H9 (cell line): ENCODE results near the gene SAC3D1. TPM values are rescaled to one million over a fixed set of nuclear protein-coding genes. Genes with fewer than 3 reads are reported as not detected.

Source experiments
- DNase-seq: peaks from one replicate; pipeline ENCODE4 v3.0.0-alpha.2; 2017
- H2AFZ ChIP-seq: one replicate; pipeline ENCODE4 v1.6.1; 2013; ENCODE audit warnings: mild to moderate bottlenecking, low read length, control low read depth, moderate library complexity
- H2AK5ac ChIP-seq: 2 replicates; pipeline ENCODE4 v1.6.1; 2013; ENCODE audit warnings: low read length, control low read depth, mixed read lengths; ENCODE audit not compliant: insufficient read length
- H2BK120ac ChIP-seq: one replicate; pipeline ENCODE4 v1.6.1; 2013; ENCODE audit warnings: low read depth, mild to moderate bottlenecking, low read length, control low read depth, inconsistent platforms; ENCODE audit not compliant: poor library complexity, severe bottlenecking
- H2BK12ac ChIP-seq: 2 replicates; pipeline ENCODE4 v1.6.1; 2013; ENCODE audit warnings: low read length, control low read depth, mixed read lengths, low read depth; ENCODE audit not compliant: insufficient read length
- H2BK15ac ChIP-seq: 2 replicates; pipeline ENCODE4 v1.6.1; 2013; ENCODE audit warnings: low read depth, low read length, control low read depth
- H2BK20ac ChIP-seq: one replicate; pipeline ENCODE4 v1.6.1; 2013; ENCODE audit warnings: low read depth, mild to moderate bottlenecking, low read length, control low read depth, inconsistent platforms; ENCODE audit not compliant: poor library complexity, severe bottlenecking
- H2BK5ac ChIP-seq: 2 replicates; pipeline ENCODE4 v1.6.1; 2013; ENCODE audit warnings: low read length, control low read depth, mixed read lengths; ENCODE audit not compliant: insufficient read length
- H3K14ac ChIP-seq: 2 replicates; pipeline ENCODE4 v1.6.1; 2013; ENCODE audit warnings: low read length, control low read depth; ENCODE audit not compliant: insufficient read depth
- H3K18ac ChIP-seq: 2 replicates; pipeline ENCODE4 v1.6.1; 2013; ENCODE audit warnings: low read depth, mild to moderate bottlenecking, mixed read lengths, low read length, control low read depth; ENCODE audit not compliant: insufficient read length
- H3K23ac ChIP-seq: 2 replicates; pipeline ENCODE4 v1.6.1; 2013; ENCODE audit warnings: low read length, control low read depth, mixed read lengths, low read depth; ENCODE audit not compliant: insufficient read length
- H3K23me2 ChIP-seq: 2 replicates; pipeline ENCODE4 v1.6.1; 2013; ENCODE audit warnings: low read depth, mild to moderate bottlenecking, mixed read lengths, low read length, control low read depth; ENCODE audit not compliant: insufficient read length, poor library complexity, severe bottlenecking
- H3K27ac ChIP-seq: 2 replicates; pipeline ENCODE4 v1.5.1; 2013; ENCODE audit warnings: low read length, control low read depth, mixed read lengths, low read depth; ENCODE audit not compliant: insufficient read length
- H3K27me3 ChIP-seq: 2 replicates; pipeline ENCODE4 v1.6.1; 2013; ENCODE audit warnings: low read length, control low read depth, inconsistent platforms; ENCODE audit not compliant: insufficient read depth
- H3K4ac ChIP-seq: 2 replicates; pipeline ENCODE4 v1.6.1; 2013; ENCODE audit warnings: low read depth, mild to moderate bottlenecking, control low read depth, inconsistent platforms, low read length, moderate library complexity
- H3K4me1 ChIP-seq: 2 replicates; pipeline ENCODE4 v1.6.1; 2013; ENCODE audit warnings: low read length, control low read depth, inconsistent platforms; ENCODE audit not compliant: insufficient read depth
- H3K4me2 ChIP-seq: 2 replicates; pipeline ENCODE4 v1.6.1; 2013; ENCODE audit warnings: low read length, control low read depth, mixed read lengths; ENCODE audit not compliant: insufficient read length, insufficient read depth
- H3K56ac ChIP-seq: 2 replicates; pipeline ENCODE4 v1.6.1; 2013; ENCODE audit warnings: low read depth, mild to moderate bottlenecking, mixed read lengths, low read length, control low read depth; ENCODE audit not compliant: insufficient read length
- H3K79me1 ChIP-seq: 2 replicates; pipeline ENCODE4 v1.6.1; 2013; ENCODE audit warnings: low read depth, mild to moderate bottlenecking, moderate library complexity, low read length, control low read depth, inconsistent platforms; ENCODE audit not compliant: insufficient read depth, poor library complexity, severe bottlenecking
- H3K79me2 ChIP-seq: 2 replicates; pipeline ENCODE4 v1.6.1; 2013; ENCODE audit warnings: low read length, control low read depth, inconsistent platforms; ENCODE audit not compliant: insufficient read depth
- H3K9ac ChIP-seq: 2 replicates; pipeline ENCODE4 v1.6.1; 2013; ENCODE audit warnings: low read length, control low read depth, mixed read lengths; ENCODE audit not compliant: insufficient read length; ENCODE audit errors: extremely low read depth
- H3K9me3 ChIP-seq: one replicate; pipeline ENCODE4 v1.6.1; 2013; ENCODE audit warnings: low read depth, low read length, inconsistent platforms; ENCODE audit not compliant: control insufficient read depth
- H3T11ph ChIP-seq: one replicate; pipeline ENCODE4 v1.6.1; 2013; ENCODE audit warnings: mild to moderate bottlenecking, low read length, control low read depth, inconsistent platforms
- H4K20me1 ChIP-seq: one replicate; pipeline ENCODE4 v1.6.1; 2013; ENCODE audit not compliant: control insufficient read depth, insufficient read length, insufficient read depth
- H4K5ac ChIP-seq: 2 replicates; pipeline ENCODE4 v1.6.1; 2013; ENCODE audit warnings: low read depth, mild to moderate bottlenecking, mixed read lengths, low read length, control low read depth; ENCODE audit not compliant: insufficient read length
- H4K8ac ChIP-seq: replicated peaks from 2 replicates; pipeline ENCODE4 v1.6.1; 2013; ENCODE audit warnings: low read length, control low read depth, mixed read lengths, low read depth; ENCODE audit not compliant: insufficient read length
- H4K91ac ChIP-seq: 2 replicates; pipeline ENCODE4 v1.6.1; 2013; ENCODE audit warnings: low read depth, mild to moderate bottlenecking, moderate library complexity, mixed read lengths, low read length, control low read depth; ENCODE audit not compliant: insufficient read length
- H3K27ac Mint-ChIP-seq, 3 experiments: 2 replicates in 2 of 3; 3 replicates in 1 of 3; pipeline ENCODE4 v1.8.0; 2020 to 2021; ENCODE audit warnings: mixed read lengths in 3 of 3, mild to moderate bottlenecking in 1 of 3, moderate library complexity in 1 of 3
- H3K27me3 Mint-ChIP-seq: 2 replicates; pipeline ENCODE4 v1.8.0; 2021; ENCODE audit warnings: low read depth, mild to moderate bottlenecking, moderate library complexity, mixed read lengths
- H3K36me3 Mint-ChIP-seq, 3 experiments: 2 replicates in 2 of 3; 3 replicates in 1 of 3; pipeline ENCODE4 v1.8.0; 2020 to 2021; ENCODE audit warnings: low read depth in 3 of 3, mixed read lengths in 3 of 3; ENCODE audit not compliant: insufficient read depth in 1 of 3
- H3K4me1 Mint-ChIP-seq, 2 experiments: 2 replicates each; pipeline ENCODE4 v1.8.0; 2020; ENCODE audit warnings: mixed read lengths in 2 of 2
- H3K4me3 Mint-ChIP-seq, 2 experiments: 2 replicates in 1 of 2; 3 replicates in 1 of 2; pipeline ENCODE4 v1.8.0; 2020 to 2021; ENCODE audit warnings: mild to moderate bottlenecking in 2 of 2, mixed read lengths in 2 of 2, moderate library complexity in 1 of 2
- H3K9me3 Mint-ChIP-seq, 2 experiments: 2 replicates in 1 of 2; 3 replicates in 1 of 2; pipeline ENCODE4 v1.8.0; 2020; ENCODE audit warnings: mild to moderate bottlenecking in 2 of 2, mixed read lengths in 2 of 2, moderate library complexity in 1 of 2
- CTCF ChIP-seq: fragments of 200-600 bp; sonication (generic); conservative IDR thresholded peaks from 3 replicates; pipeline ENCODE4 v1.8.0; 2021; ENCODE audit warnings: antibody characterized with exemption, mild to moderate bottlenecking
- WGBS: extraction: QIAGEN DNeasy Blood & Tissue Kit; methylation state at CpG from one replicate; pipeline ENCODE4 v1.1.7; 2013; ENCODE audit warnings: missing lambda C conversion rate, low lambda C conversion rate, mixed read lengths; ENCODE audit not compliant: insufficient read length; ENCODE audit errors: extremely low coverage; 5-methylcytosine and 5-hydroxymethylcytosine counted together
- total RNA-seq: library from RNA; stranded (reverse); gene quantifications from 2 replicates; pipeline ENCODE4 v1.2.1, GENCODE V29; 2021

SAC3D1 gene
- total RNA-seq, 1 experiment from 2014 or later, result 20.7 TPM

- no CpG with 5 or more reads among the region's 1 CpG for whole genome bisulfite sequencing
- Histone ChIP-seq H4K8ac (no peak overlapping the region), H2BK12ac (no peak overlapping the region), H3K4me2 (no peak overlapping the region), H3K27me3 (no peaks in the 10 kb centered on the region), H2AK5ac (no peak overlapping the region), H3K4ac (no peak overlapping the region), H2BK15ac (no peak overlapping the region), H4K91ac (no peak overlapping the region), H2BK5ac (no peak overlapping the region), H3K79me1 (peaks cover 4% of the 10 kb centered on the region), H4K20me1 (no peaks in the 10 kb centered on the region), H3K14ac (no peak overlapping the region), H2BK120ac (no peak overlapping the region), H3K9ac (no peak overlapping the region), H3T11ph (no peak overlapping the region), H3K23me2 (no peaks in the 10 kb centered on the region), H4K5ac (peak overlapping the region; percentile 42), H3K56ac (no peak overlapping the region), H3K4me1 (peaks cover 2% of the 10 kb centered on the region; the same call in 1 of the 2 replicates), H3K18ac (no peak overlapping the region), H3K27ac (no peak overlapping the region), H3K23ac (no peak overlapping the region), H3K79me2 (no peaks in the 10 kb centered on the region), H3K9me3 (no peaks in the 10 kb centered on the region), H2BK20ac (no peak overlapping the region), H2AFZ (no peak overlapping the region)
- DNase-seq, result no peak
- H3K27ac Mint-ChIP-seq, result no peak overlapping the region
- H3K4me1 Mint-ChIP-seq, result peaks cover 3 to 8% of the 10 kb centered on the region in 2 experiments
- H3K9me3 Mint-ChIP-seq, result no peaks in the 10 kb centered on the region
- no peak overlapping the region for H3K4me3 Mint-ChIP-seq
- peaks cover 13 to 24% (median 22%) of the 10 kb centered on the region in 3 experiments for H3K36me3 Mint-ChIP-seq
- no peak for TF ChIP-seq CTCF
- no peaks in the 10 kb centered on the region for H3K27me3 Mint-ChIP-seq
These were observed 31.6 kb downstream of the SAC3D1 start for GRCh38 chr11:65072631-65072966.
